Measurements from ENCODE around the gene EMC6. TPM values are rescaled to one million over a fixed set of nuclear protein-coding genes. Genes with fewer than 3 reads are reported as not detected.

Gene EMC6
- total and polyA plus RNA-seq, 2 of the 4 experiments (the other 2 are of a cell fraction), result 10.9 to 80.5 TPM

DNA sequence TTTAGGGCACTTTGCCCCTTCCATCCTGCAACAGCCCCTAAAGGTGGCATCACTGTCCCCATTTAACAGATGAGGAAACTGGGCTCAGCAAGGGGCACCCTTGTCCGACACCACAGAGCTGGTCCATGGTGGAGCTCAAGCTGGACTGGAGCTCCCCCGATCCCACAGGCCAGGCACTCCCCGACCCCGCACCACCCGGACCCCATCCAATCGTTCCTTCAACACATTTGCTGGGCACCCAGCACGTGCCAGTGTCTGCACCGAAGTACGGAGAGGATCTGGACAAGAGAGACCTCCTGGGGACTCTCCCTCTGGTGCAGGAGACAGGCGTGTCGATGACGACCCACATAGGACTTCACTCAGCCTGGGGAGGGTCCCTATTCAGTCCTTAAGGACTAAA lies 13.4 kb downstream of the EMC6 start:
- Histone ChIP-seq H3K23ac (ENCODE audit: low read depth, low read length) (no peak overlapping the region), H3K36me3 (ENCODE audit: control insufficient read depth, insufficient read depth, low read length) (no peaks in the 10 kb centered on the region), H3K4me3 (ENCODE audit: insufficient read depth, low read depth, low read length) (no peak overlapping the region), H3K18ac (ENCODE audit: low read depth, low read length) (no peak overlapping the region), H3K4me1 (ENCODE audit: control insufficient read depth, insufficient read depth, low read length) (no peaks in the 10 kb centered on the region), H3K79me1 (ENCODE audit: low read depth in 1 of 2, low read length in 2 of 2) (no peaks in the 10 kb centered on the region), H3K27me3 (ENCODE audit: control insufficient read depth, insufficient read depth, low read length) (peaks cover 11% of the 10 kb centered on the region), H3K9me1 (ENCODE audit: insufficient read depth, low read length) (no peaks in the 10 kb centered on the region), H2BK20ac (ENCODE audit: low read depth, low read length) (no peak overlapping the region), H3K4me2 (ENCODE audit: low read depth, low read length) (no peak overlapping the region), H2BK5ac (ENCODE audit: low read depth, low read length, poor library complexity, severe bottlenecking) (no peak overlapping the region), H2BK120ac (ENCODE audit: low read depth, low read length) (no peak overlapping the region), H3K27ac (ENCODE audit: insufficient read depth, low read length) (no peak overlapping the region), H4K8ac (ENCODE audit: low read depth in 2 of 2, low read length in 2 of 2) (no peak overlapping the region), H3K56ac (ENCODE audit: extremely low read depth, insufficient read depth, low read length) (no peak overlapping the region), H3K14ac (replicated peaks; ENCODE audit: low read depth, low read length) (no peak overlapping the region), H2AK5ac (ENCODE audit: low read depth, low read length) (no peak overlapping the region), H3K9me3 (ENCODE audit: control insufficient read depth, insufficient read depth, low read length) (no peaks in the 10 kb centered on the region), H2AFZ (replicated peaks; ENCODE audit: low read length, poor library complexity) (no peak overlapping the region), H2BK15ac (ENCODE audit: low read depth, low read length) (no peak overlapping the region), H3K9ac (ENCODE audit: low read depth, low read length) (no peak overlapping the region), H4K20me1 (ENCODE audit: insufficient read depth, low read length) (no peaks in the 10 kb centered on the region), H2AK9ac (replicated peaks; ENCODE audit: low read depth, low read length, poor library complexity) (no peak overlapping the region), H4K91ac (ENCODE audit: insufficient read depth, low read depth, low read length) (no peak overlapping the region), H4K5ac (ENCODE audit: low read depth, low read length) (no peak overlapping the region), H3K4ac (ENCODE audit: low read depth, low read length) (no peak overlapping the region)
- ATAC-seq (ENCODE audit: low read depth) (no peak), DNase-seq (no peak)
- no TSS peak for BruUV-seq (replicated peaks)
- ChIA-PET CTCF (interaction anchor here (0.7 to 0.8 kb wide), 2 partner anchors 13 to 57 kb away, joined by 3 read pairs; no protein-coding TSS in a partner anchor), POLR2A (ENCODE audit: unreplicated experiment) (no interaction called here)
- in situ Hi-C loops (cut with MboI; ENCODE audit: low sequenced_read_pairs), result no loop called here
- intact Hi-C loops (cut with micrococcal nuclease), result loop anchor here (5.0 kb wide), 1 partner anchor 40 kb away; the partner anchor contains the start of gene HASPIN
- TF ChIP-seq RCOR1 (IDR thresholded peaks at IDR 0.05; ENCODE audit: insufficient replicate concordance, low read length), result no peak
- TF ChIP-seq, protein P1, sequence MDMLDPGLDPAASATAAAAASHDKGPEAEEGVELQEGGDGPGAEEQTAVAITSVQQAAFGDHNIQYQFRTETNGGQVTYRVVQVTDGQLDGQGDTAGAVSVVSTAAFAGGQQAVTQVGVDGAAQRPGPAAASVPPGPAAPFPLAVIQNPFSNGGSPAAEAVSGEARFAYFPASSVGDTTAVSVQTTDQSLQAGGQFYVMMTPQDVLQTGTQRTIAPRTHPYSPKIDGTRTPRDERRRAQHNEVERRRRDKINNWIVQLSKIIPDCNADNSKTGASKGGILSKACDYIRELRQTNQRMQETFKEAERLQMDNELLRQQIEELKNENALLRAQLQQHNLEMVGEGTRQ (IDR thresholded peaks at IDR 0.05; ENCODE audit: low read depth, low read length), result no peak
- TF ChIP-seq NFE2L2 (IDR thresholded peaks at IDR 0.05; ENCODE audit: low read depth, low read length), result no peak
- TF ChIP-seq BHLHE40 (IDR thresholded peaks at IDR 0.05; ENCODE audit: low read depth, low read length), result no peak
- no peak for TF ChIP-seq RFX5 (IDR thresholded peaks at IDR 0.05; ENCODE audit: low read depth, low read length)
- no peak for TF ChIP-seq MAFK (IDR thresholded peaks at IDR 0.05; ENCODE audit: low read depth, low read length)
- TF ChIP-seq POLR2A (IDR thresholded peaks at IDR 0.05; ENCODE audit: low read depth, low read length), result no peak
- TF ChIP-seq MXI1 (IDR thresholded peaks at IDR 0.05; ENCODE audit: borderline replicate concordance, low read depth, low read length), result no peak
- no peak for TF ChIP-seq RAD21 (IDR thresholded peaks at IDR 0.05; ENCODE audit: low read length)
- WGBS, 2 experiments (ENCODE audit: extremely low coverage in 2 of 2, insufficient read length in 1 of 2), result 72% methylated on average over 3 of the region's 12 CpGs; no CpG with 5 or more reads in 1 of the 2 experiments
- dilution Hi-C loops (cut with HindIII; ENCODE audit: low sequenced_read_pairs, unreplicated experiment), result no loop called here
